Effector CD4-positive, alpha-beta T cell (primary cell): ENCODE measurements around the gene PPP2CA.
"Not testable (repeated sequence)": the region's sequence is repeated elsewhere in the genome, so short reads cannot be mapped to it uniquely, and the experiment has no call there.

Experiments used
- DNase-seq: peaks from one replicate; pipeline ENCODE4 v3.0.0-alpha.2; 2020

The PPP2CA gene

DNA sequence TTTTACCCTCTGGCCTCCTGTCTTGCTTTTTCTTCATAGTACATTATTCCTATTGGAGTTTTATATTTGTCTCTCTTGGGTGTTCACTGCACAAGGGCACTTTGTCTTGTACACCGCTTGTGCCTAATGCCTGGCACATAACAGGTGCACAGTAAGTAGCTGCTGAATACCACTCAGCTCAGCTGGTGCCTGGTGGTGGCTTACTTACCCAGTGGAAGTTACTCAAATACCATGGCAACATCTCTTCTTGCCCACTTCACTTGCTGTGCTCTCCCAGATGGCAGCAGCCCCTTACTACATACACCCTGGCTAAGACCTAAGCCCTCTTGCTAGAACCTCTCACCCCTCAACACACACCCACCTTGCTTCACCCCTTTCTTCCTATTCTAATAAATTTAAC lies 37.8 kb downstream of the PPP2CA start:
- DNase-seq = no peak

DNA sequence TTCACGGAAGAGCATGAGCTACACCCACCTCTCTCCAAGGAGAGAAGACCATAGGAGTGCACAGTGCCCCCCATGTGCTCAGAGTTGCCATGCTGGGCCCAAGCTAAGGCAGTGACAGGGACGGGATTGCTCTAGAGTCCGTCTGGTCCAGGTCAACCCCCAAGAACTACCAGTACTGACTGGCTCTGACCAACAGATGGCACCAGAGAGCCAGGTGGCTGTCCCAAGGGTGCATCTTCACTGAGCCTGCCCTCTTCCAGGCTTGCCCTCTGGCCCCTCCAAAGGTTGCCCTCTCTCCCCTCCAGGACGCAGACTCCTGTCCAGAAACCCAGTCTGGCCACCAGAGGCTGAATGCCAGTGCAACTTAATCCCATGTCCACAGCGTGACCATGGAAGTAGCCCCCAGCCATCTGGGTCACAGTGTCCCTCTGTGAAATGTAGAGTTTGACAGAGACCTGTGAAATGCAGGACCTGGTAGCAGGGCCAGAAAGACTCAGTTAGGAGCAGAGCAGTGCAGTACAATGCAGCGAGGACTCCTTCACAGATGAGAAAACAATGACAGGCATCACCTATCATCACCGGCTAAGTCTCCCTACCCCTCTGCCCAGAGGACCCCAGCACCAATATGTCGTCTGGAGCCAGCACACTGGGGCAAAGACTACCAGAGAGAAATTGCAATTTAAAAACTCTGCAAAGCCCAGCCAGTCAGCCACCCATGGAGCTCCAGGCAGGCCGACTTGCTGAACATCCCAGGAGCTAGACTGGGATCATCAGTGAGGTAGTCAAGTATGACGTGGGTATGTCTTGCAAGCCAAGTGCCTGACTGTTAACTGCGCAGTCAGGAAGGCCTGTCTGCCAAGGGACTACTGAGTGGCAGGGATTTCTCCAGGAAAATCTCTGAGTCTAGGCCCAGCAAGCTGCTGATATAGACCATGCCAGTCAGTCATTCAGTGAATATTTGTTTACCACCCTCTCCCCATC lies 41.4 kb downstream of the PPP2CA start:
- DNase-seq = peak; percentile 75

- DNase-seq = no peak
Observed at GRCh38 chr5:134183481-134183880, 42.4 kb downstream of the PPP2CA start.

- no peak for DNase-seq
Observed at GRCh38 chr5:134178096-134178419, 47.8 kb downstream of the PPP2CA start.

- no peak for DNase-seq
Observed at GRCh38 chr5:134177369-134178095, 48.3 kb downstream of the PPP2CA start.

GRCh38 chr5:134176511-134177368 lies 49.1 kb downstream of the PPP2CA start, which contains the start of gene SKP1:
Gene SKP1, minus strand, starts transcription at chr5:134176950. Its CDS starts 2,928 bp downstream, at chr5:134174022.
- peak; percentile 78 for DNase-seq

DNA sequence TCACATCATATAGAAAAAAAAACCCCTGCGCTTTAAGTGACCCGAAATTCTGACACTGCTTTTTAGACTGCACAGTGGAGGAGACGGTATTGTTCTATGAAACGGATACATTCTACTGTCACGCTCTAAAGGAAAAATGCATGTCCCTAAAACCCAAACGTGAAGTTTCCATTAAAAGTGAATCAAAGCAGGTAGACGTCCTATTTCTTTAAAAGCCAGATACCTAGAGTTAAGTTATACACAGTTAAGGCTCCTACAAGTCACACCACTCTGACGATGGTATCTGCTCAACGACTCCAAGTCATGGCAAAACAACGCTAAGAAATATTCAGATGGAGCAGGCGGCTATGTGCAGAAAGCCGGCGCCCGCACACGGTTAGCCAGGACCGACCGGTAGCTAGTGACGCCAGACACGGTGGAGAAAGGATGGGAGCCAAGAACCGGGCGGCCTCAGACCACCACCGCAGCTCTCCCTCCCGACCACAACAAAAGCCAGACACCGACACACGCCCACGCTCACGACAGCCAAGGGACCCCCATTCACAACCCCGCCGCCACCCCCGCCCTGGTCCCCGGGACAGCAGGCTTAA lies 49.9 kb downstream of the PPP2CA start:
- no peak for DNase-seq

DNA sequence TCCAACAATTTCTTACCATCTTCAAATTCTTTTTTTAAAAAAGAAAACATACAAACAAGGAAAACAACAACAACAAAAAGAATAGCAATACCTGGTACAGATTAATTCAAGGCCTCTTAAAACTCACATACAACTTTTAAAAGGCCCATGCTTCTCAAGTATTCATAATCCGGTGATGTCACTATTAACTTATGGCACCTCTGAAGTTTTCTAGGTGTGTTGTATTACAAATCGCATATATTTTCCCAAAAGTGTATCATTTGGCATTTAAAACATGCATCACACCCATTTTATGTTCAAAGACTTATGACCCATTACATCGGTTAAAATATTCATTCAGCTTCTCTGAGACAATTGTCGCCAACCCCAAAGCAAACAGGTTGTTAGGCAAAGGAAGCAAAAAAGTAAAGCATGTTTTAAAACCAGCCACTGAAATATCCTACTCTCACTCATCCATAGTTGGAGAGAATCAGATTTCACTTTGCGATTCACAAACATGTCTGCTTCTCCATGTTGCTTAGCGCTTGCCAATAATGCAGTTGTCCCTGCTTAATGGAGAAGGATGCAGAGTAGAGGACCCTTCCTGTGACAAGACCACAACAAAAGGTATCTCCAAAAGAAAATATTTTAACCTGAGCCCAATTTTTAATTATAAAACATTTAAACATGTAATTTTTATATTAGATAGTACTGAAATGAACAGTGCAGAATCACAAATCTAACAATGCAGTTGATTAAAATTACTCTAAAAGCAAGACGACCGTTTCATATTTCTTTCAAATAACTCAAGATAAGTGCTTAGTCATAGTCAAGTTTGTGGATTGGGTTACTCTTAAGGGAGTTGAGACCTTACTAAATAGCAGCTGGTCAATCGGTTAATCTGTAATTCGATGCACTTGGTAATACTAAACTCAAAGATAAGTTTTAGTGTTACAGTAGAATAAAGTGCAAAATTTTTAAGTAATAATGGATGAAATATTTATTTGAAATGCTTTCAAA lies 50.7 kb downstream of the PPP2CA start:
- DNase-seq = no peak

DNA sequence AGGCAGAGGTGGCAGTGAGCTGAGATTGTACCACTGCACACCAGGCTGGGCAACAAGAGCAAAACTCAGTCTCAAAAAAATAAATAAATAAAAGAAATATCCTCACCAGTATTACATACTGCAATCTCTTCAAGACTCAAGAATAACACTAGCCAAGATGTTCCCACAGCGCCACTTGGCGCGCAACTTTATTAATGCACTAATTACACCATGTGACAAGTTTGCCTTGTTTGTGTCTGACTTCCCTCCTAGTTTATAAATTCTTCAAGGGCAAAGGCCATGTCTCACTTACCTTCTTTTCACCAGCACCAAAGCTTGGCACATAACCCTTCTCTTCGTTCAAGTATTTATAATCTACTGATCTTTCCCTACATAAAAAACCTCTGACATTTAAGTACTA lies 53.9 kb downstream of the PPP2CA start:
- no peak for DNase-seq

- no peak for DNase-seq
Observed at GRCh38 chr5:134162592-134162991, 63.3 kb downstream of the PPP2CA start.

GRCh38 chr5:134161513-134162395 lies 64.1 kb downstream of the PPP2CA start:
- DNase-seq = no peak

DNA sequence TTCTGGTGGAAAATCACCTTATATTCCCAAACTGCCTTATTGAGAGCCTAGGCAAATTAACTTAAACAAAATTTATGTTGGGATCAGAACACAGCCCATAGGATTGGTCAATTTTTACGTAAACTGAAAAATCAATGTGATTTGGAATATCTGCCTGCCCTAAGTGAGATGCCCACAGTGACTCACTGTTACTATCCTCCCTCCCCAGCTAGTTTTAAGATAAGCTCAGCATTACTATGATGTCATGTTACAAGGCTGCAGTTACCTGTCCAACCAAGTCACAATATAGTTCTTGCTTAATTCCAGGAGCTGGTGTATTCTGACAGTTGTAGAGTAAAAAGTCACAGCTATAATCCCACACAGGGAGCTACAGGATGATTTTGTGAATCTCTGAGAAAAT lies 72.2 kb downstream of the PPP2CA start:
- no peak for DNase-seq

DNA sequence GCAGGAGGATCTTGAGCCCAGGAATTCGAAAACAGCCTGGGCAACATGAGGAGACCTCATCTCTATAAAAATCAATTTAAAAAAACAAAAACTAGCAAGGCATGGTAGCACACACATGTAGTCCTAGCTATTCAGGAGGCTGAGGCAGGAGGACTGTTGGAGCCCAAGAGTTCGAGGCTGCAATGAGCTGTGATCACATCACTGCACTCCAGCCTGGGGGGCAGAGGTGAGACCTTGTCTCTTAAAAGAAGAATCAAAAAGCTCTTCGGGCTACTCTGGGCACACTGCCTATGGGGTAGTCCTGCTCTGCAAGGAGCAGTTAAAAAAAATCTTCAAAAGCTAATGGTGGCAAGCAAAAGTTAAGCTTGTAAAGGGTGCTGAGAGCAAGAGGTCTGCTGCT lies 72.6 kb downstream of the PPP2CA start:
- DNase-seq = no peak

DNA sequence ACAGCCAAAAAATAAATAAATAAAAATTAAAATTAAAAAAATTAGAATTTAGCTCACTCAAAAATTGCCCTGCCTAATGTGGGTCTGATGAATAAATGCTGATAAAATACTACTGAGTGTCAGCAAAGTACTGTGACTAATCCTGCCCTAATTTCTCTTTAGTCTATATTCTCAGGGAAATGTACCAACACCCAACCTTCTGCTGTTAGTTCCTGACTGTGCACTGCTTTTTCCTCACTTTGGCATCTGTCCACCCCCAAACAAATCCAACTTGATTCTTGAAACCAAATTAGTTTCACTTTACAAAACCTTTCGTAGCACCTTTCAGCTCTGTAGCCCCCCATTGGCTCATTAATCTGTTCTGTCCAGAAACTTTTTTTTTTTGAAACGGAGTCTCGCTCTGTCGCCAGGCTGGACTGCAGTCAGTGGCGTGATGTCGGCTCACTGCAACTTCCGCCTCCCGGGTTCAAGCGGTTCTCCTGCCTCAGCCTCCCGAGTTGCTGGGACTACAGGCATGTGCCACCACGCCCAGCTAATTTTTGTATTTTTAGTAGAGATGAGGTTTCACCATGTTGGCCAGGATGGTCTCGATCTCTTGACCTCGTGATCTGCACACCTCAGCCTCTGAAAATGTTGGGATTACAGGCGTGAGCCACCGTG lies 73.6 kb downstream of the PPP2CA start:
- not testable (repeated sequence) for DNase-seq

DNA sequence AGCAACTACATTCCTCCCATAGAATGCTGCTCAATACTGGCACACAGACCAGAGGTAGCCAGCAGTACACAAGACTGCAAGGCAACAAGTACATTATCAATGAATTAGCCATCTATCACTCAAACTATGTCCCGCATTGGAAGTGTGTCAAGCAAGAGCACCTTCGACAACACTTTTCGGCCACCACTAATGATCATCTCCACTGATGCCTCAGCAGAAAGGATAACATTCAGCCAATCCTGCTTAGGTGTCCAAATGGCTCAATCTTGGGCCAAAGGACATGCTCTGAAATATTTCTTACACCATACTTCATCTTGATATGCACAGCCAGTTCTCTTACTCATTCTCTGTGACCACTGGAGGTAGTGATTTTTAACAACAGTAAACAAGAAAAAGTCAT lies 74.2 kb downstream of the PPP2CA start:
- DNase-seq = no peak

DNA sequence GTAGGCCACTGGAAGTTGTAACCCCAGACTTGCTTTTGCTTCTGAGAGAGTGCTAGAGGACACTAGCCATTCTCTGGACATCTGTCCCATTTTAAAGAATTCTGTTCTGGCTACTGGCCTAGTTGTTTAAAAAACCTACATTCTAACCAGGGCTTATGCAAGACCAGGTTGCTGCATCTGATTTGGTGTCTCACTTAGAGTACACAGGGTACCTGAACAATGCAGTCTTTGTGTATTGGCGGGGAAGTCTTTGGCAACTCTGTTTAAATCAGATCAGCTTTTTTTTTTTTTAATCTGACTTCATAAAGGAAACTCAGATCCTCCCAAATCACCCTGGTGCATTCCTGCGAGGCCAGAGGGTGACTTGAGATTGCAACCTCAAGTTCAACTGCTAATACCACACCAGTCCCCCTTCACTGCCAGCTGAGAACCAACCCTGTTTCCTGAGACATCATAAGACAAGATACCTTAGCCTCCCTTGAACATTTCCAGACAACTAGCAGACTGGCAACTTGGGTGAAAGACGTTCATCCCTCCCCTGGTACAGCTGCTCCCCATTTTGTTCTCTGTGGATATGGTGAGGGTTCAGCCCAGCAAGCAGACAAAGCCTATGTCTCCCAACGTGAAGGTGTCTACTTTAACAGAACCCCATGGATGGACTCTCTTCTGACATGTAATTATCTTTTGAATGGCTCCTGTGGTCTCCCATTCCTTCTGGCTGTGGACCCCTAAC lies 76.1 kb downstream of the PPP2CA start:
- no peak for DNase-seq

DNA sequence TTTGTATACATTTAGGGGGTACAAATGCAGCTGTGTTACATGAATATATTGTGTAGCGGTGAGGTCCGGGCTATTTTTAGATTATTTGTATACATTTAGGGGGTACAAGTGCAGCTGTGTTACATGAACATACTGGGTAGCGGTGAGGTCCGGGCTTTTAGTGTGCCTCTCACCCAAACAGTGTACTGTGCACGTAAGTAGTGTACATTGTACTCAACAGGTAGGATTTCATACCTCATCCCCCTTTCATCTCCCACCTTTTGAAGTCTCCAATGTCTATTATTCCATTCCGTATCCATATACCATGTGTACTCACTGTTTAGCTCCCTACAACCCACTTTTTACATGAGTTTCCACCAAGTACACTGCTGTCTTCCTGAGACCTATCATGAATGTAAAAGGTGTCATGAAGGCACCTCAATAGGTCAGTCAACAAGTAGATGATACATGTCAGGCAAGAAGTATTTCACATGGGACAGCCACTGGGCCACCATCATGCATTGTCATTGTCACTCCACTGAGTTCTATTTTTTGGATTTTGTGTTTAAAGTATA lies 76.8 kb downstream of the PPP2CA start:
- DNase-seq = no peak

DNA sequence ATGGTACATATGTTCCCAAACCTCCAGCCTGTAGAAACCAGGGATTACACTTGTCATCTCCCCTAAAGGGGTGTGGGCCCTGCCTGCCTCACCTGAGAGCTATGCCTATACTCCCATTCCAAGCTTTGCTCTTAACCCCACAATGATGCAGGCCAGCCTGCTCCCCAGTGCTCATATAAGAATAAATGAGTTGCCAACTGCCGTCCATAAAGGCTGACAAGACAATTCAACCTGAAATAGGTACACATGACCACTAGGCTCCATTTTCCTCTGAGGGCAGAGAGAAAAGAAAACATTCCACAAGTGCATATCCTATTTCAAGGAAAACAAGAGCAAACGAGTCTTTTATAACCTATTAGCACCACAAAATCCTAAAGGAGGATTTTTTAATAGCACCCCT lies 77.6 kb downstream of the PPP2CA start:
- no peak for DNase-seq
